Lower leg skin (tissue), 3 donors: ENCODE measurements around the gene LRRC32.

Experiments used
- CTCF ChIP-seq, 3 donors: fragments of 450-650 bp; IDR thresholded peaks; one replicate each; pipeline ENCODE4 v1.5.1; 2016; ENCODE audit warnings: antibody characterized with exemption in 3 of 3, mild to moderate bottlenecking in 3 of 3, moderate library complexity in 2 of 3
- POLR2A ChIP-seq, 2 donors: fragments of 450-650 bp; IDR thresholded peaks; one replicate each; pipeline ENCODE4 v1.6.1; 2016 to 2017; ENCODE audit warnings: antibody characterized with exemption in 2 of 2, mild to moderate bottlenecking in 1 of 2, moderate library complexity in 1 of 2

- TF ChIP-seq CTCF (IDR thresholded peaks at IDR 0.05), result no peak
- TF ChIP-seq POLR2A (IDR thresholded peaks at IDR 0.05), result no peak
Observed at GRCh38 chr11:76656050-76656531, 14.5 kb downstream of the LRRC32 start.
